HCT116 (cell line): Measurements from ENCODE around the gene DPH5. TPM values are rescaled to one million over a fixed set of nuclear protein-coding genes. Genes with fewer than 3 reads are reported as not detected.

ENCODE experiments used
- ATAC-seq: fragments of 200-7000 bp; cut with Tn5 transposase; 2 replicates; pipeline ENCODE4 v1.9.1; 2020; ENCODE audit warnings: mild to moderate bottlenecking, moderate library complexity
- BruUV-seq: library from RNA; stranded (reverse); fragments of 400-500 nt; replicated peaks from 2 replicates; lab custom pipeline; 2021; lab: Mats Ljungman, UMichigan
- CTCF ChIA-PET: fragments of 300-600 bp; sonication (Branson Sonifier 250); formaldehyde crosslinking; loops from one replicate; lab custom pipeline; 2021; ENCODE audit warnings: antibody characterized with exemption; lab: Charles Lee
- POLR2A ChIA-PET: fragments of 300-600, 350-600 bp; sonication (Branson Sonifier 250); formaldehyde crosslinking; loops from one replicate; lab custom pipeline; 2021; ENCODE audit warnings: antibody characterized with exemption; lab: Charles Lee
- RAD21 ChIA-PET, 2 experiments: fragments of 300-600 bp; sonication (Branson Sonifier 250); formaldehyde crosslinking; loops; one replicate each; lab custom pipeline; 2023; ENCODE audit warnings: low total read pairs in 2 of 2; ENCODE audit not compliant: uncharacterized antibody in 2 of 2, unreplicated experiment in 2 of 2, low non-redundant PET in 1 of 2; lab: Charles Lee
- DNase-seq: peaks from one replicate; pipeline ENCODE4 v3.0.0-alpha.2; 2010; ENCODE audit warnings: low read depth, low spot score
- H2AFZ ChIP-seq: fragments of 200-600 bp; shearing (Covaris generic), sonication (generic); 2 replicates; pipeline ENCODE4 v1.6.1; 2017; ENCODE audit warnings: low read depth, mixed run types, mixed read lengths, antibody characterized with exemption, low read length; ENCODE audit not compliant: poor library complexity, severe bottlenecking
- H3K27ac ChIP-seq: 2 replicates; pipeline ENCODE4 v1.5.1; 2012; ENCODE audit warnings: low read depth, low read length
- H3K27me3 ChIP-seq: fragments of 200-600 bp; sonication (generic); 2 replicates; pipeline ENCODE4 v1.6.1; 2016; ENCODE audit warnings: mixed run types, low read length, mixed read lengths; ENCODE audit not compliant: insufficient read depth
- H3K36me3 ChIP-seq, 2 experiments: fragments of 200-500 bp in 1 of 2; fragments of 200-600 bp in 1 of 2; sonication (Bioruptor generic) in 1 of 2; sonication (generic) in 1 of 2; 2 replicates each; pipeline versions ENCODE4 v1.5.1 to v1.6.1; 2014 to 2016; ENCODE audit warnings: low read length in 2 of 2, inconsistent platforms in 1 of 2, mixed read lengths in 1 of 2, mixed run types in 1 of 2; ENCODE audit not compliant: insufficient read depth in 2 of 2, control insufficient read depth in 1 of 2
- H3K4me1 ChIP-seq, 2 experiments: fragments of 200-600 bp in 1 of 2; sonication (generic) in 1 of 2; 2 replicates each; pipeline versions ENCODE4 v1.5.1 to v1.6.1; 2012 to 2017; ENCODE audit warnings: low read length in 2 of 2, inconsistent platforms in 1 of 2, mild to moderate bottlenecking in 1 of 2, mixed read lengths in 1 of 2, mixed run types in 1 of 2, moderate library complexity in 1 of 2; ENCODE audit not compliant: insufficient read depth in 2 of 2, control insufficient read depth in 1 of 2
- H3K4me2 ChIP-seq: fragments of 200-600 bp; sonication (generic); 2 replicates; pipeline ENCODE4 v1.6.1; 2017; ENCODE audit warnings: mixed run types, low read length, mixed read lengths
- H3K4me3 ChIP-seq, 2 experiments: fragments of 200-600 bp in 1 of 2; sonication (generic) in 1 of 2; replicated peaks in 1 of 2; 2 replicates each; pipeline ENCODE4 v1.5.1; 2011 to 2016; ENCODE audit warnings: low read length in 2 of 2, control low read depth in 1 of 2, low read depth in 1 of 2, mild to moderate bottlenecking in 1 of 2, mixed read lengths in 1 of 2, mixed run types in 1 of 2
- H3K79me2 ChIP-seq: fragments of 200-600 bp; sonication (generic); 2 replicates; pipeline ENCODE4 v1.6.1; 2017; ENCODE audit warnings: mild to moderate bottlenecking, mixed run types, low read length, moderate library complexity, mixed read lengths; ENCODE audit not compliant: insufficient read depth
- H3K9ac ChIP-seq: fragments of 200-600 bp; sonication (generic); 2 replicates; pipeline ENCODE4 v1.6.1; 2016; ENCODE audit warnings: low read length, mixed read lengths
- H3K9me2 ChIP-seq: fragments of 200-600 bp; sonication (generic), shearing (Covaris generic); 2 replicates; pipeline ENCODE4 v1.6.1; 2017; ENCODE audit warnings: mixed run types, mild to moderate bottlenecking, moderate library complexity; ENCODE audit not compliant: insufficient read depth
- H3K9me3 ChIP-seq, 2 experiments: fragments of 200-500 bp in 1 of 2; fragments of 200-600 bp in 1 of 2; sonication (Bioruptor generic) in 1 of 2; sonication (generic) in 1 of 2; 2 replicates each; pipeline ENCODE4 v1.6.1; 2014 to 2017; ENCODE audit warnings: low read length in 2 of 2, mixed read lengths in 2 of 2, inconsistent platforms in 1 of 2, low read depth in 1 of 2, mild to moderate bottlenecking in 1 of 2, mixed run types in 1 of 2, moderate library complexity in 1 of 2; ENCODE audit not compliant: control insufficient read depth in 1 of 2, insufficient read depth in 1 of 2
- H4K20me1 ChIP-seq: fragments of 200-600 bp; sonication (generic), shearing (Covaris generic); 2 replicates; pipeline ENCODE4 v1.6.1; 2017; ENCODE audit warnings: mixed run types, mild to moderate bottlenecking, moderate library complexity; ENCODE audit not compliant: insufficient read depth
- EGR1 ChIP-seq: IDR thresholded peaks from 2 replicates; pipeline ENCODE4 v1.6.1; 2012; ENCODE audit warnings: low read depth
- FOSL1 ChIP-seq: IDR thresholded peaks from 2 replicates; pipeline ENCODE4 v1.6.1; 2012; ENCODE audit warnings: low read depth
- RAD21 ChIP-seq: IDR thresholded peaks from 2 replicates; pipeline ENCODE4 v1.6.1; 2012; ENCODE audit warnings: low read depth, mild to moderate bottlenecking
- TCF7L2 ChIP-seq: IDR thresholded peaks from 2 replicates; pipeline ENCODE4 v1.7.0; 2011; ENCODE audit warnings: borderline replicate concordance, inconsistent platforms; ENCODE audit not compliant: insufficient read depth, insufficient read length; ENCODE audit errors: extremely low read depth
- ZBTB33 ChIP-seq: IDR thresholded peaks from 2 replicates; pipeline ENCODE4 v1.6.1; 2011; ENCODE audit warnings: mild to moderate bottlenecking, low read length, moderate library complexity; ENCODE audit not compliant: insufficient replicate concordance; ENCODE audit errors: extremely low read depth
- intact Hi-C: fragments of 100-400 bp; cut with micrococcal nuclease; formaldehyde crosslinking; loops from 2 replicates; pipeline ENCODE4 v1.10.0; 2022
- total RNA-seq: library from RNA; stranded (reverse); gene quantifications from one replicate; pipeline ENCODE4 v1.2.1, GENCODE V29; 2021; ENCODE audit not compliant: unreplicated experiment
- TF ChIP-seq, protein P1 (sequence below): IDR thresholded peaks from 2 replicates; pipeline ENCODE4 v1.6.1; 2012
- TF ChIP-seq, protein P2 (sequence below), 3 experiments: fragments of 200-600 bp in 1 of 3; sonication (generic) in 1 of 3; IDR thresholded peaks in 2 of 3; conservative IDR thresholded peaks in 1 of 3; 2 replicates each; pipeline ENCODE4 v1.5.1; 2012 to 2017; ENCODE audit warnings: low read depth in 2 of 3, low read length in 2 of 3, antibody characterized with exemption in 1 of 3, borderline replicate concordance in 1 of 3, control low read depth in 1 of 3, mild to moderate bottlenecking in 1 of 3, mixed read lengths in 1 of 3, mixed run types in 1 of 3, moderate library complexity in 1 of 3; ENCODE audit not compliant: insufficient read depth in 1 of 3

DPH5 gene
- total RNA-seq, 1 experiment from 2014 or later: 55.8 TPM

DNA sequence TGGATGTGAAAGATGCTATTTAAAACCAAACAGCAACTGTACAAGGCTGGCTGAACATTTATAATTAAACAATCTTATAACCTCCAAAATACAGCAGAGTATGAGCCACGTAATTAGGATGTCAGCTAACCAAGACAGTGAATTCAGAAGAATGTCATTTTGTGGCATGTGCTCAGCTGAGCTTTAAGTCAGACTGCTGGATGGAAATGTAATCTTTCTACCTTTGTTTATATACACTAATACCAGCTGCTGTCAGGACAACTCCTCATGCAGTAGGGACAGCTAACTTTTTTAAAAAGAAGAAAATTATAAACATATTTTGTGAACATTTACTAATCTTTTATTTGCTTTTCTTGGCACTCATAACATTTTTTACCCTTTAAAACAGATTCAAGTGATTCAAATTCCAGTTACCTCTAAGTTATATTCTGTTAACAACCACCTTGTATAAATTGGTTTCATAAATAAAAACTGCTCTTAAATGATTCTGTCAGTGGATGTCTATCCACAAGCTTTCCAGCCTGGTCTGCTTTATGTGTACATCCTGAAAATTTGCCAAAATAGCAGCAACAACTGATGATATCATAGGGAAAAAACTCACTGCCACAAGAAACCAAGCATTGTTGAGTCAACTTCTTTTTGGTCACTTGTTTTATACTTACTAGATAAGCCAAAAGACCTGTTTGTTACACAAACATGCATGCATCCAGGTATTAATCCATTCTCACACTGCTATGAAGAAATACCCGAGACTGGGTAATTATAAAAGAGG, 36.1 kb downstream of the DPH5 start:
- no TSS peak for BruUV-seq
- Histone ChIP-seq H4K20me1 (no peaks in the 10 kb centered on the region), H3K79me2 (no peaks in the 10 kb centered on the region), H2AFZ (no peak overlapping the region), H3K27me3 (no peaks in the 10 kb centered on the region), H3K4me1 (no peaks in the 10 kb centered on the region), H3K4me2 (no peak overlapping the region), H3K36me3 (peaks cover 2% of the 10 kb centered on the region in 2 experiments; a peak in 1 of 4 replicates), H3K9me3 (no peaks in the 10 kb centered on the region), H3K27ac (no peak overlapping the region), H3K9ac (no peak overlapping the region), H3K4me3 (no peak overlapping the region), H3K9me2 (no peaks in the 10 kb centered on the region)
- POLR2A ChIA-PET: no interaction called here
- RAD21 ChIA-PET: no interaction called here
- TF ChIP-seq RAD21: no peak
- intact Hi-C loops: no loop called here
- DNase-seq (no peak), ATAC-seq (no peak)
- CTCF ChIA-PET: no interaction called here

DNA sequence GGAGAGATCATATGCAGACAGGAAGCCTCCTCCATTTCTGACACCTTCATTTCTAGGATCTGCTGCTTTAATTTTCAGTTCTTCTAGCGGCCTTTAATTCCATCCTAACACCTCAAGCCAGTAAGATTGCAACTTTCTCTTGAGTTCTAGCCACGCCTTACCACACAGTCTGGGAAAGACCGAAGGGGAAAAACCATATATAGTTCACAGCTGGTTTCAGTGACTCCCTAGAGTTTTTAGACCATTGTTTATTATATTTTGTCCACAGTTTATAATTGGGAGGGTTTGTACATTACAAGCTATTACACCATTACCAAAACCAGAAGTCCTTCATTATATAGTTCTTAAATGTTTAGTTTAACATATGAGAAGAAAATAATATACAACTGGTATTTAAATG, 37.5 kb downstream of the DPH5 start:
- no peaks in the 10 kb centered on the region for H4K20me1 ChIP-seq
- no peak for ATAC-seq
- no peak overlapping the region for H3K27ac ChIP-seq
- no peaks in the 10 kb centered on the region for H3K79me2 ChIP-seq
- H3K4me3 ChIP-seq: no peak overlapping the region
- no peak overlapping the region for H2AFZ ChIP-seq
- H3K9ac ChIP-seq: no peak overlapping the region
- no peaks in the 10 kb centered on the region for H3K27me3 ChIP-seq
- no peak overlapping the region for H3K4me2 ChIP-seq
- ChIA-PET CTCF (no interaction called here), POLR2A (no interaction called here), RAD21 (no interaction called here)
- no TSS peak for BruUV-seq
- H3K36me3 ChIP-seq: peaks cover 2 to 5% of the 10 kb centered on the region in 2 experiments; a peak in 1 of 4 replicates
- H3K9me3 ChIP-seq: no peaks in the 10 kb centered on the region
- intact Hi-C loops: no loop called here
- no peaks in the 10 kb centered on the region for H3K9me2 ChIP-seq
- no peak for DNase-seq
- no peak for TF ChIP-seq EGR1
- TF ChIP-seq, protein P1, sequence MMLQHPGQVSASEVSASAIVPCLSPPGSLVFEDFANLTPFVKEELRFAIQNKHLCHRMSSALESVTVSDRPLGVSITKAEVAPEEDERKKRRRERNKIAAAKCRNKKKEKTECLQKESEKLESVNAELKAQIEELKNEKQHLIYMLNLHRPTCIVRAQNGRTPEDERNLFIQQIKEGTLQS: no peak
- TF ChIP-seq TCF7L2: no peak
- TF ChIP-seq, protein P2, sequence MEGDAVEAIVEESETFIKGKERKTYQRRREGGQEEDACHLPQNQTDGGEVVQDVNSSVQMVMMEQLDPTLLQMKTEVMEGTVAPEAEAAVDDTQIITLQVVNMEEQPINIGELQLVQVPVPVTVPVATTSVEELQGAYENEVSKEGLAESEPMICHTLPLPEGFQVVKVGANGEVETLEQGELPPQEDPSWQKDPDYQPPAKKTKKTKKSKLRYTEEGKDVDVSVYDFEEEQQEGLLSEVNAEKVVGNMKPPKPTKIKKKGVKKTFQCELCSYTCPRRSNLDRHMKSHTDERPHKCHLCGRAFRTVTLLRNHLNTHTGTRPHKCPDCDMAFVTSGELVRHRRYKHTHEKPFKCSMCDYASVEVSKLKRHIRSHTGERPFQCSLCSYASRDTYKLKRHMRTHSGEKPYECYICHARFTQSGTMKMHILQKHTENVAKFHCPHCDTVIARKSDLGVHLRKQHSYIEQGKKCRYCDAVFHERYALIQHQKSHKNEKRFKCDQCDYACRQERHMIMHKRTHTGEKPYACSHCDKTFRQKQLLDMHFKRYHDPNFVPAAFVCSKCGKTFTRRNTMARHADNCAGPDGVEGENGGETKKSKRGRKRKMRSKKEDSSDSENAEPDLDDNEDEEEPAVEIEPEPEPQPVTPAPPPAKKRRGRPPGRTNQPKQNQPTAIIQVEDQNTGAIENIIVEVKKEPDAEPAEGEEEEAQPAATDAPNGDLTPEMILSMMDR (IDR thresholded peaks at IDR 0.05 in 2 of 3, conservative IDR thresholded peaks at IDR 0.05 in 1 of 3; ENCODE audit: borderline replicate concordance in 1 of 3, insufficient read depth in 1 of 3, low read depth in 2 of 3, low read length in 2 of 3): no peak
- TF ChIP-seq ZBTB33: no peak
- TF ChIP-seq FOSL1: no peak
- H3K4me1 ChIP-seq: no peaks in the 10 kb centered on the region
